ENCODE measurements around the gene VWC2. TPM values are rescaled to one million over a fixed set of nuclear protein-coding genes. Genes with fewer than 3 reads are reported as not detected.

VWC2 gene
- total and polyA plus RNA-seq, 2 of the 4 experiments (the other 2 are of a cell fraction) = not detected

- Histone ChIP-seq H2BK120ac (ENCODE audit: low read depth, low read length) (no peak overlapping the region), H2BK20ac (ENCODE audit: low read depth, low read length) (no peak overlapping the region), H3K27me3 (ENCODE audit: control insufficient read depth, insufficient read depth, low read length) (no peaks in the 10 kb centered on the region), H2AFZ (replicated peaks; ENCODE audit: low read length, poor library complexity) (no peak overlapping the region), H2AK9ac (replicated peaks; ENCODE audit: low read depth, low read length, poor library complexity) (no peak overlapping the region), H3K9me1 (ENCODE audit: insufficient read depth, low read length) (no peaks in the 10 kb centered on the region), H3K9me3 (ENCODE audit: control insufficient read depth, insufficient read depth, low read length) (peaks cover 6% of the 10 kb centered on the region; the same call in 1 of the 2 replicates), H3K18ac (ENCODE audit: low read depth, low read length) (no peak overlapping the region), H3K4ac (ENCODE audit: low read depth, low read length) (no peak overlapping the region), H2BK5ac (ENCODE audit: low read depth, low read length, poor library complexity, severe bottlenecking) (no peak overlapping the region), H3K14ac (replicated peaks; ENCODE audit: low read depth, low read length) (no peak overlapping the region), H3K4me3 (ENCODE audit: insufficient read depth, low read depth, low read length) (no peak overlapping the region), H2BK15ac (ENCODE audit: low read depth, low read length) (no peak overlapping the region), H3K4me2 (ENCODE audit: low read depth, low read length) (no peak overlapping the region), H4K91ac (ENCODE audit: insufficient read depth, low read depth, low read length) (no peak overlapping the region), H3K4me1 (ENCODE audit: control insufficient read depth, insufficient read depth, low read length) (no peaks in the 10 kb centered on the region), H3K56ac (ENCODE audit: extremely low read depth, insufficient read depth, low read length) (no peak overlapping the region), H4K8ac (ENCODE audit: low read depth in 2 of 2, low read length in 2 of 2) (no peak overlapping the region), H4K20me1 (ENCODE audit: insufficient read depth, low read length) (no peaks in the 10 kb centered on the region), H3K79me1 (ENCODE audit: low read depth in 1 of 2, low read length in 2 of 2) (no peaks in the 10 kb centered on the region), H3K23ac (ENCODE audit: low read depth, low read length) (no peak overlapping the region), H3K36me3 (ENCODE audit: control insufficient read depth, insufficient read depth, low read length) (no peaks in the 10 kb centered on the region), H3K27ac (ENCODE audit: insufficient read depth, low read length) (no peak overlapping the region), H2AK5ac (ENCODE audit: low read depth, low read length) (no peak overlapping the region), H4K5ac (ENCODE audit: low read depth, low read length) (no peak overlapping the region), H3K9ac (ENCODE audit: low read depth, low read length) (no peak overlapping the region)
- DNase-seq = no peak
- BruUV-seq (replicated peaks) = no TSS peak
- no CpG with 5 or more reads among the region's 8 CpGs for WGBS, 2 experiments (ENCODE audit: extremely low coverage in 2 of 2, insufficient read length in 1 of 2)
- in situ Hi-C loops (cut with MboI; ENCODE audit: low sequenced_read_pairs) = no loop called here
- no peak for TF ChIP-seq MXI1 (IDR thresholded peaks at IDR 0.05; ENCODE audit: borderline replicate concordance, low read depth, low read length)
- TF ChIP-seq RAD21 (IDR thresholded peaks at IDR 0.05; ENCODE audit: low read length) = no peak
- TF ChIP-seq ELK1 (IDR thresholded peaks at IDR 0.05; ENCODE audit: borderline replicate concordance, low read depth, low read length) = no peak
- TF ChIP-seq CTCF (conservative IDR thresholded peaks at IDR 0.05; ENCODE audit: low read depth, low read length) = no peak
- CTCF ChIA-PET = no interaction called here
- dilution Hi-C loops (cut with HindIII; ENCODE audit: low sequenced_read_pairs, unreplicated experiment) = no loop called here
- intact Hi-C loops (cut with micrococcal nuclease) = no loop called here
- ATAC-seq (ENCODE audit: low read depth) = no peak
- POLR2A ChIA-PET (ENCODE audit: unreplicated experiment) = no interaction called here
Measured at GRCh38 chr7:49911909-49912308, 138.5 kb downstream of the VWC2 start.

Data from IMR-90 (cell line).